Neutrophil (primary cell): Measurements from ENCODE around the gene C11orf71.

ENCODE experiments used
- H3K27ac ChIP-seq: fragments of 200-600 bp; sonication (generic); 2 replicates; pipeline ENCODE4 v1.5.1; 2016; ENCODE audit warnings: mild to moderate bottlenecking, moderate library complexity
- H3K27me3 ChIP-seq: fragments of 200-600 bp; sonication (generic); 2 replicates; pipeline ENCODE4 v1.6.0; 2016; ENCODE audit warnings: mild to moderate bottlenecking
- H3K36me3 ChIP-seq: fragments of 200-600 bp; sonication (generic); 2 replicates; pipeline ENCODE4 v1.5.1; 2017
- H3K4me1 ChIP-seq, 2 experiments: fragments of 200-600 bp in 1 of 2; sonication (generic) in 1 of 2; 1 replicate in 1 of 2; 2 replicates in 1 of 2; pipeline versions ENCODE4 v1.5.1 to v1.6.1; 2013 to 2016; ENCODE audit warnings: low read depth in 1 of 2, low read length in 1 of 2, mild to moderate bottlenecking in 1 of 2, moderate library complexity in 1 of 2; ENCODE audit not compliant: control insufficient read depth in 1 of 2, insufficient read depth in 1 of 2
- H3K4me3 ChIP-seq, 2 experiments: fragments of 200-600 bp in 1 of 2; sonication (generic) in 1 of 2; 1 replicate in 1 of 2; 2 replicates in 1 of 2; pipeline ENCODE4 v1.5.1; 2013 to 2016; ENCODE audit warnings: low read depth in 1 of 2, low read length in 1 of 2, mild to moderate bottlenecking in 1 of 2, moderate library complexity in 1 of 2
- H3K9me3 ChIP-seq: fragments of 200-600 bp; sonication (generic); 2 replicates; pipeline ENCODE4 v1.5.1; 2016
- TF ChIP-seq, protein P1 (sequence below): fragments of 200-600 bp; sonication (generic); IDR thresholded peaks from 2 replicates; pipeline ENCODE4 v1.5.1; 2016; ENCODE audit warnings: antibody characterized with exemption

Gene C11orf71

GRCh38 chr11:114350022-114350421, 50.3 kb downstream of the C11orf71 start:
- Histone ChIP-seq H3K27me3 (peaks cover 16% of the 10 kb centered on the region), H3K9me3 (no peaks in the 10 kb centered on the region), H3K36me3 (no peaks in the 10 kb centered on the region), H3K27ac (no peak overlapping the region), H3K4me1 (peaks cover 4 to 5% of the 10 kb centered on the region in 2 experiments), H3K4me3 (no peak overlapping the region)
- TF ChIP-seq, protein P1, sequence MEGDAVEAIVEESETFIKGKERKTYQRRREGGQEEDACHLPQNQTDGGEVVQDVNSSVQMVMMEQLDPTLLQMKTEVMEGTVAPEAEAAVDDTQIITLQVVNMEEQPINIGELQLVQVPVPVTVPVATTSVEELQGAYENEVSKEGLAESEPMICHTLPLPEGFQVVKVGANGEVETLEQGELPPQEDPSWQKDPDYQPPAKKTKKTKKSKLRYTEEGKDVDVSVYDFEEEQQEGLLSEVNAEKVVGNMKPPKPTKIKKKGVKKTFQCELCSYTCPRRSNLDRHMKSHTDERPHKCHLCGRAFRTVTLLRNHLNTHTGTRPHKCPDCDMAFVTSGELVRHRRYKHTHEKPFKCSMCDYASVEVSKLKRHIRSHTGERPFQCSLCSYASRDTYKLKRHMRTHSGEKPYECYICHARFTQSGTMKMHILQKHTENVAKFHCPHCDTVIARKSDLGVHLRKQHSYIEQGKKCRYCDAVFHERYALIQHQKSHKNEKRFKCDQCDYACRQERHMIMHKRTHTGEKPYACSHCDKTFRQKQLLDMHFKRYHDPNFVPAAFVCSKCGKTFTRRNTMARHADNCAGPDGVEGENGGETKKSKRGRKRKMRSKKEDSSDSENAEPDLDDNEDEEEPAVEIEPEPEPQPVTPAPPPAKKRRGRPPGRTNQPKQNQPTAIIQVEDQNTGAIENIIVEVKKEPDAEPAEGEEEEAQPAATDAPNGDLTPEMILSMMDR: no peak
